Thoracic aorta (tissue), 2 donors: ENCODE data around the gene CD200R1L. TPM values are rescaled to one million over a fixed set of nuclear protein-coding genes. Genes with fewer than 3 reads are reported as not detected.

ENCODE experiments used
- ATAC-seq: fragments of 150-250 bp; one replicate; pipeline ENCODE4 v1.8.0; 2017; ENCODE audit warnings: low read depth; ENCODE audit not compliant: insufficient number of reproducible peaks, low FRiP score
- DNase-seq: peaks from one replicate; pipeline ENCODE4 v3.0.0-alpha.2; 2020; ENCODE audit warnings: low spot score
- H3K27ac ChIP-seq, 2 donors: fragments of 200-600 bp; sonication (generic); 1 replicate in 1 of 2; 2 replicates in 1 of 2; pipeline ENCODE4 v1.5.1; 2016; ENCODE audit warnings: mild to moderate bottlenecking in 2 of 2, moderate library complexity in 2 of 2
- H3K27me3 ChIP-seq: fragments of 200-600 bp; sonication (generic); replicated peaks from 2 replicates; pipeline ENCODE4 v1.6.0; 2016; ENCODE audit warnings: mild to moderate bottlenecking; ENCODE audit not compliant: insufficient read depth
- H3K36me3 ChIP-seq: fragments of 200-600 bp; sonication (generic); one replicate; pipeline ENCODE4 v1.5.1; 2016
- H3K4me1 ChIP-seq, 2 donors: fragments of 200-600 bp; sonication (generic); 1 replicate in 1 of 2; 2 replicates in 1 of 2; pipeline versions ENCODE4 v1.5.1 to v1.6.0; 2016; ENCODE audit warnings: low read depth in 2 of 2, mild to moderate bottlenecking in 1 of 2; ENCODE audit not compliant: control insufficient read depth in 1 of 2
- H3K4me3 ChIP-seq: fragments of 200-600 bp; sonication (generic); 2 replicates; pipeline ENCODE4 v1.5.1; 2016; ENCODE audit warnings: mild to moderate bottlenecking
- H3K9me3 ChIP-seq: fragments of 200-600 bp; sonication (generic); 2 replicates; pipeline ENCODE4 v1.5.1; 2016
- CTCF ChIP-seq: fragments of 200-600 bp; sonication (generic); IDR thresholded peaks from one replicate; pipeline ENCODE4 v1.5.1; 2019; ENCODE audit warnings: antibody characterized with exemption
- total RNA-seq, 2 donors: library from RNA; depleted of rRNA; stranded (reverse); fragments of >200 nt; gene quantifications; one replicate each; pipeline versions ENCODE4 v1.1.0 to v1.2.3, GENCODE V29; 2016

CD200R1L gene, protein sequence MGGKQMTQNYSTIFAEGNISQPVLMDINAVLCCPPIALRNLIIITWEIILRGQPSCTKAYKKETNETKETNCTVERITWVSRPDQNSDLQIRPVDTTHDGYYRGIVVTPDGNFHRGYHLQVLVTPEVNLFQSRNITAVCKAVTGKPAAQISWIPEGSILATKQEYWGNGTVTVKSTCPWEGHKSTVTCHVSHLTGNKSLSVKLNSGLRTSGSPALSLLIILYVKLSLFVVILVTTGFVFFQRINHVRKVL
- total RNA-seq: not detected

DNA sequence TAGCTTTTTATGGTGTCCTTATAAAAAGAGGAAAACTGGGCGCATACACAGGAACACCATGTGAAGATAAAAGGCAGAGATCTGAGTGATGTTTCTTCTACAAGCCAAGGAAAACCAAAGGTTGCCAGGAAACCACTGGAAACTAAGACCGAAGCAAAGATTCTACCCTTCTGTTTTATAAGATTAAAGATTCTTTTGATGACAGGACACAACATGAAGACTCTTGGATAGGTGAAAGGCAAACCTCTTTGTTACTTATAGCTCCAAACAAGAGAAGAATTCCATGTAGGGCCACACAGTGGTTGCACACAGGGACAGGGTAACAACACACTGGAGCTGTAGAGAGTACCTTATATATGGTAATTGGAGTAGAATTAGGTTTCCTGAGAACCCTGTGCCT lies at the start of gene CD200R1L:
CD200R1L (minus strand) TSS at position 101 of the 400 bp plus-strand sequence. CDS start 17,497 bp downstream, outside the sequence.
- Histone ChIP-seq H3K4me3 (no peak within 1 kb of the TSS), H3K4me1 (no peaks in the 10 kb centered on the region), H3K36me3 (no peaks in the 10 kb centered on the region), H3K27ac (no peak within 1 kb of the TSS), H3K27me3 (no peaks in the 10 kb centered on the region), H3K9me3 (peaks cover 8% of the 10 kb centered on the region)
- DNase-seq (no peak), ATAC-seq (no peak)
- TF ChIP-seq CTCF: no peak

DNA sequence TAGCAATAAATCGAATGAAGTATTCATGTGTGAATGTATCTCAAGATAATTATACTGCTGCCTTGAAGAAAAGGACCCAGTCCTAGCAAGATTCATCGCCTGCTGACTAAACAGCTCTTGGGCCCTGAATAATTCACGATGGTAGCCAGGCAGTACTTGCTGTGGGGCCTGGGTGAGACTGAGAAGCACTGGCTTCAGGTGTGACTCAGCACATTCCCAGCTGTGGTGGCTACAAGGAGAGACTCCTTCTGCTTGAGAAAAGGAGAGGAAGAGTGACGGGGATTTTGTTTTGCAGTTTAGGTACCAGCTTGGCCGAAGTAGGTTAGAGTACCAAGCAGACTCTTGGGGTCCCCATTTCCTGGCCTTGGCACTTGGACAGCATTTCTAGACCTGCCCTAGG lies 47.6 kb upstream of the CD200R1L start:
- Histone ChIP-seq H3K4me1 (no peaks in the 10 kb centered on the region), H3K27me3 (no peaks in the 10 kb centered on the region), H3K27ac (no peak overlapping the region), H3K36me3 (no peaks in the 10 kb centered on the region), H3K9me3 (no peaks in the 10 kb centered on the region), H3K4me3 (no peak overlapping the region)
- no peak for DNase-seq
- TF ChIP-seq CTCF: no peak
- no peak for ATAC-seq

- Histone ChIP-seq H3K9me3 (no peaks in the 10 kb centered on the region), H3K27me3 (no peaks in the 10 kb centered on the region), H3K4me1 (no peaks in the 10 kb centered on the region), H3K36me3 (no peaks in the 10 kb centered on the region), H3K27ac (no peak overlapping the region), H3K4me3 (no peak overlapping the region)
- no peak for ATAC-seq
- no peak for TF ChIP-seq CTCF
- no peak for DNase-seq
These were observed 42.7 kb upstream of the CD200R1L start for GRCh38 chr3:112889357-112889756.

- TF ChIP-seq CTCF: no peak
- DNase-seq (no peak), ATAC-seq (no peak)
- no peak overlapping the region for H3K27ac ChIP-seq
- H3K9me3 ChIP-seq: no peaks in the 10 kb centered on the region
- no peaks in the 10 kb centered on the region for H3K36me3 ChIP-seq
- H3K27me3 ChIP-seq: no peaks in the 10 kb centered on the region
- no peak overlapping the region for H3K4me3 ChIP-seq
- no peaks in the 10 kb centered on the region for H3K4me1 ChIP-seq
These were observed 41.9 kb upstream of the CD200R1L start for GRCh38 chr3:112888381-112889085.

DNA sequence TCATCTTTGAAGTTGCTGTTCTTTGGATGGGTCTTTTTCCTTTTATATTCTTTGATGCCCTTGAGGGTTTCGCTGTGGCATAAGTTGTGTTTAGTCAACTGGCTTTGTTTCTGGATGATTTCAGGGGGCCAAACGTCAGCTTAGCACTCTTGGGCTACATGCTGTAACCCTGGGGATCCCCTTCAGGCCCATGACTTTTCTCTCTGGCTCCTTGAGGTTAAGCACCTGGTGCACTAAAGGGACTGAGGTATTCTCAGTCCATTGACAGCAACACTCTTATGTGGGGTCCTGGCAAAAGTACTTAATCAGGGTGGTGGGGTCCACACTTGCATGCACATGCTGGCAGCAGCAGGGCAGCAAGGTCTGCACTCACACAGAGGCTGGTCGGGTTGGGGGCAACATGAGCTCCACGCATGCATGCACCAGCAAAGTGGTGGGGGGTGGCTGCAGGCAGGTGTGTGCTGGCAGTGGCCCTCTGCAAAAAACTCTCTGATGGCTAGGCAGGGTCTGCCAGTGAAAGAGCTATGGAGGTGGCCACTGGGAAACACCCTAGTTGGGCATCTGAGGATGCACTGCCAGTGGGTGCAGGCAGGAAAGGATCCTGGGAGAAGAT lies 38.1 kb upstream of the CD200R1L start:
- no peak for ATAC-seq

More for the DNA sequence above, 38.1 kb upstream of the CD200R1L start:
- Histone ChIP-seq H3K27ac (no peak overlapping the region), H3K27me3 (no peaks in the 10 kb centered on the region), H3K4me1 (no peaks in the 10 kb centered on the region), H3K9me3 (no peaks in the 10 kb centered on the region), H3K4me3 (no peak overlapping the region), H3K36me3 (no peaks in the 10 kb centered on the region)
- no peak for DNase-seq
- TF ChIP-seq CTCF: no peak
